A549 (cell line): ENCODE results near the gene EXOC2. TPM values are rescaled to one million over a fixed set of nuclear protein-coding genes. Genes with fewer than 3 reads are reported as not detected.

ENCODE experiments used
- ATAC-seq, 2 experiments: fragments of 200-7000 bp in 1 of 2; fragments of >200 bp in 1 of 2; cut with Nextera tagmentation in 1 of 2; cut with Tn5 transposase in 1 of 2; 3 replicates each; pipeline versions ENCODE4 v1.8.0 to v1.9.1; 2018 to 2020; ENCODE audit warnings: mild to moderate bottlenecking in 1 of 2, moderate library complexity in 1 of 2
- CTCF ChIA-PET: fragments of 300-600 bp; sonication (Branson Sonifier 250); formaldehyde crosslinking; extraction: SDS; loops from one replicate; lab custom pipeline; 2021; ENCODE audit warnings: antibody characterized with exemption, inconsistent platforms; lab: Yijun Ruan, JAX
- POLR2A ChIA-PET: fragments of 350-600 bp; formaldehyde crosslinking; extraction: SDS; loops from one replicate; lab custom pipeline; 2021; ENCODE audit warnings: antibody characterized with exemption, inconsistent platforms; lab: Yijun Ruan, JAX
- DNase-seq, 2 experiments: peaks; one replicate each; pipeline versions ENCODE4 v3.0.0 to v3.0.0-alpha.2; 2011 to 2016; ENCODE audit warnings: low read depth in 1 of 2, low spot score in 1 of 2
- FAIRE-seq: peaks from 2 replicates; lab custom pipeline; 2011; peaks lifted over from hg19 to GRCh38; lab: Jason Lieb, UNC
- H3K27ac ChIP-seq, 2 experiments: fragments of >200 bp; sonication (Bioruptor Twin); formaldehyde crosslinking; 3 replicates each; pipeline ENCODE4 v1.5.1; 2016 to 2017
- H3K4me1 ChIP-seq: fragments of >200 bp; sonication (Bioruptor Twin); formaldehyde crosslinking; 3 replicates; pipeline ENCODE4 v1.6.1; 2016
- H3K4me2 ChIP-seq: fragments of >200 bp; sonication (Bioruptor Twin); formaldehyde crosslinking; 3 replicates; pipeline ENCODE4 v1.6.1; 2016
- H3K4me3 ChIP-seq: fragments of >200 bp; sonication (Bioruptor Twin); formaldehyde crosslinking; 3 replicates; pipeline ENCODE4 v1.5.1; 2016
- H3K9me3 ChIP-seq: fragments of >200 bp; sonication (Bioruptor Twin); formaldehyde crosslinking; 3 replicates; pipeline ENCODE4 v1.6.1; 2016
- BCL3 ChIP-seq: fragments of >200 bp; sonication (Bioruptor Twin); formaldehyde crosslinking; IDR thresholded peaks from 3 replicates; pipeline ENCODE4 v1.6.1; 2016
- CHD2 ChIP-seq: fragments of 150-350 bp; IDR thresholded peaks from 2 replicates; pipeline ENCODE4 v1.6.1; 2014; ENCODE audit warnings: low read length; ENCODE audit not compliant: partially characterized antibody
- CHD4 ChIP-seq: fragments of 200-600 bp; sonication (generic); IDR thresholded peaks from 2 replicates; pipeline ENCODE4 v1.6.1; 2016; ENCODE audit warnings: antibody characterized with exemption, mild to moderate bottlenecking, borderline replicate concordance
- CTCF ChIP-seq: fragments of >200 bp; sonication (Bioruptor Twin); formaldehyde crosslinking; IDR thresholded peaks from 3 replicates; pipeline ENCODE4 v1.5.1; 2016
- EHMT2 ChIP-seq: fragments of 200-600 bp; sonication (generic); IDR thresholded peaks from 2 replicates; pipeline ENCODE4 v1.6.1; 2016; ENCODE audit warnings: antibody characterized with exemption, low read depth, mild to moderate bottlenecking, moderate library complexity
- ELK1 ChIP-seq: fragments of 150-350 bp; IDR thresholded peaks from 2 replicates; pipeline ENCODE4 v1.6.1; 2014; ENCODE audit warnings: low read depth, mild to moderate bottlenecking, low read length
- FOSB ChIP-seq: fragments of 250-450 bp; sonication (Bioruptor Pico); IDR thresholded peaks from 2 replicates; pipeline ENCODE4 v1.5.0; 2020; ENCODE audit warnings: mild to moderate bottlenecking, moderate library complexity
- HDAC2 ChIP-seq: fragments of 200-600 bp; sonication (generic); IDR thresholded peaks from 2 replicates; pipeline ENCODE4 v1.6.1; 2016
- HEYL ChIP-seq: fragments of 250-450 bp; sonication (Bioruptor Pico); IDR thresholded peaks from 2 replicates; pipeline ENCODE4 v1.8.0; 2021; ENCODE audit warnings: mild to moderate bottlenecking, moderate library complexity
- HMGXB4 ChIP-seq: fragments of 250-450 bp; sonication (Bioruptor Pico); IDR thresholded peaks from 2 replicates; pipeline ENCODE4 v1.5.0; 2021; ENCODE audit warnings: mild to moderate bottlenecking, moderate library complexity, borderline replicate concordance
- HOXB5 ChIP-seq: fragments of 250-450 bp; sonication (Bioruptor Pico); IDR thresholded peaks from 2 replicates; pipeline ENCODE4 v1.5.0; 2020; ENCODE audit warnings: mild to moderate bottlenecking, moderate library complexity
- JUNB ChIP-seq: fragments of >200 bp; sonication (Bioruptor Twin); formaldehyde crosslinking; IDR thresholded peaks from 2 replicates; pipeline ENCODE4 v1.6.1; 2016
- KDM5A ChIP-seq: fragments of 200-600 bp; sonication (generic); IDR thresholded peaks from 2 replicates; pipeline ENCODE4 v1.6.1; 2016; ENCODE audit warnings: antibody characterized with exemption, mild to moderate bottlenecking
- MAFK ChIP-seq: fragments of 450-650 bp; IDR thresholded peaks from 2 replicates; pipeline ENCODE4 v1.6.1; 2014; ENCODE audit not compliant: partially characterized antibody
- MAX ChIP-seq: IDR thresholded peaks from 2 replicates; pipeline ENCODE4 v1.6.1; 2012
- NFE2L2 ChIP-seq: fragments of 150-350 bp; conservative IDR thresholded peaks from 2 replicates; pipeline ENCODE4 v1.6.1; 2014; ENCODE audit warnings: low read length
- PHF8 ChIP-seq: fragments of 200-600 bp; sonication (generic); IDR thresholded peaks from 2 replicates; pipeline ENCODE4 v1.6.1; 2016; ENCODE audit warnings: low read depth, mild to moderate bottlenecking, antibody characterized with exemption, moderate library complexity, borderline replicate concordance
- POLR2A ChIP-seq: IDR thresholded peaks from 2 replicates; pipeline ENCODE4 v1.6.1; 2012; ENCODE audit warnings: mild to moderate bottlenecking, low read length
- RAD21 ChIP-seq, 2 experiments: fragments of >200 bp in 1 of 2; sonication (Bioruptor Twin) in 1 of 2; formaldehyde crosslinking in 1 of 2; IDR thresholded peaks in 1 of 2; conservative IDR thresholded peaks in 1 of 2; 2 replicates in 1 of 2; 3 replicates in 1 of 2; pipeline ENCODE4 v1.6.1; 2012 to 2018; ENCODE audit warnings: inconsistent platforms in 1 of 2
- RCOR1 ChIP-seq: fragments of 150-350 bp; IDR thresholded peaks from 2 replicates; pipeline ENCODE4 v1.6.1; 2014; ENCODE audit warnings: antibody characterized with exemption, low read length, low read depth
- REST ChIP-seq: fragments of 200-600 bp; sonication (generic); IDR thresholded peaks from 2 replicates; pipeline ENCODE4 v1.6.1; 2016; ENCODE audit warnings: antibody characterized with exemption, mild to moderate bottlenecking, moderate library complexity
- RFX5 ChIP-seq: fragments of 450-650 bp; IDR thresholded peaks from 2 replicates; pipeline ENCODE4 v1.7.1; 2014; ENCODE audit warnings: antibody characterized with exemption, mild to moderate bottlenecking, moderate library complexity
- TFCP2L1 ChIP-seq: fragments of 250-450 bp; sonication (Bioruptor Pico); IDR thresholded peaks from 2 replicates; pipeline ENCODE4 v1.5.0; 2021; ENCODE audit warnings: mild to moderate bottlenecking
- TP53 ChIP-seq: fragments of 250-450 bp; sonication (Bioruptor Pico); IDR thresholded peaks from 2 replicates; pipeline ENCODE4 v1.5.0; 2021; ENCODE audit warnings: mild to moderate bottlenecking, moderate library complexity
- ZFP36 ChIP-seq: fragments of 450-650 bp; IDR thresholded peaks from 2 replicates; pipeline ENCODE4 v1.6.1; 2014; ENCODE audit warnings: borderline replicate concordance; ENCODE audit not compliant: partially characterized antibody
- ZSCAN20 ChIP-seq: fragments of 250-450 bp; sonication (Bioruptor Pico); IDR thresholded peaks from 2 replicates; pipeline ENCODE4 v1.8.0; 2022; ENCODE audit warnings: mild to moderate bottlenecking, moderate library complexity
- WGBS: methylation state at CpG from one replicate; pipeline ENCODE4 v1.1.6; 2017; ENCODE audit errors: missing lambda C conversion rate; 5-methylcytosine and 5-hydroxymethylcytosine counted together
- polyA plus RNA-seq, 4 experiments: library from polyadenylated mRNA; depleted of rRNA in 3 of 4; stranded (reverse); fragments of >200 nt; fragmentation: RNase III in 1 of 4; extraction: RNeasy Plus Mini Kit Qiagen cat#74134 plus additional on column Dnase treatment in 1 of 4; gene quantifications; 2 replicates in 3 of 4; 3 replicates in 1 of 4; pipeline ENCODE4 v1.2.3, GENCODE V29; 2011 to 2017

EXOC2 gene
- polyA plus RNA-seq, 2 of the 4 experiments (the other 2 are of a cell fraction), result 13.3 to 22.9 TPM

GRCh38 chr6:470051-470900 lies 222.7 kb downstream of the EXOC2 start:
- no peak for ATAC-seq
- no peak overlapping the region for H3K4me2 ChIP-seq
- POLR2A ChIA-PET, result no interaction called here
- DNase-seq, result no peak
- CTCF ChIA-PET, result no interaction called here
- TF ChIP-seq BCL3 (no peak), EHMT2 (no peak), POLR2A (no peak), RAD21 (conservative IDR thresholded peaks at IDR 0.05 in 1 of 2, IDR thresholded peaks at IDR 0.05 in 1 of 2) (no peak), NFE2L2 (no peak), ELK1 (no peak), MAFK (no peak), RFX5 (no peak), HMGXB4 (no peak), CTCF (no peak), MAX (no peak), FOSB (no peak), ZFP36 (no peak), JUNB (no peak), TP53 (CRISPR knock-in tag) (no peak), CHD2 (no peak), CHD4 (no peak), HDAC2 (no peak), TFCP2L1 (CRISPR knock-in tag) (no peak), PHF8 (no peak)
- WGBS, result 80% methylated on average over 23 of the region's 25 CpGs
- H3K4me3 ChIP-seq, result no peak overlapping the region
- H3K9me3 ChIP-seq, result no peaks in the 10 kb centered on the region
- FAIRE-seq, result no peak
- H3K27ac ChIP-seq, result no peak overlapping the region
- H3K4me1 ChIP-seq, result no peaks in the 10 kb centered on the region

GRCh38 chr6:467671-468082 lies 225.3 kb downstream of the EXOC2 start:
- no peak for FAIRE-seq
- no peak for DNase-seq
- H3K9me3 ChIP-seq, result no peaks in the 10 kb centered on the region
- ATAC-seq, result no peak
- ChIA-PET CTCF (no interaction called here), POLR2A (no interaction called here)
- no peaks in the 10 kb centered on the region for H3K4me1 ChIP-seq
- no peak overlapping the region for H3K4me3 ChIP-seq
- H3K27ac ChIP-seq, result no peak overlapping the region
- WGBS, result 73% methylated on average over 15 of the region's 15 CpGs
- no peak overlapping the region for H3K4me2 ChIP-seq
- TF ChIP-seq HOXB5 (CRISPR knock-in tag) (no peak), HEYL (CRISPR knock-in tag) (no peak), REST (no peak), KDM5A (no peak), ZSCAN20 (CRISPR knock-in tag) (no peak), RCOR1 (no peak), CTCF (no peak), JUNB (no peak)
